Measurements from ENCODE around the gene CCDC88C.
A peak's percentile ranks its signal among the peaks of the same experiment; 100 is the strongest.

CCDC88C gene

GRCh38 chr14:91387169-91387835 is 30.3 kb downstream of the CCDC88C start:
- in situ Hi-C loops (cut with HindIII; ENCODE audit: low pct_ligation_motif_present, low pct_unique_long_range_greater_than_20kb, low sequenced_read_pairs) = no loop called here
- peak; percentile 11 for DNase-seq

GRCh38 chr14:91385697-91386096 is 31.9 kb downstream of the CCDC88C start:
- DNase-seq = no peak
- in situ Hi-C loops (cut with HindIII; ENCODE audit: low pct_ligation_motif_present, low pct_unique_long_range_greater_than_20kb, low sequenced_read_pairs) = no loop called here

GRCh38 chr14:91385224-91385623 is 32.4 kb downstream of the CCDC88C start:
- DNase-seq = no peak
- in situ Hi-C loops (cut with HindIII; ENCODE audit: low pct_ligation_motif_present, low pct_unique_long_range_greater_than_20kb, low sequenced_read_pairs) = no loop called here

- DNase-seq = no peak
- in situ Hi-C loops (cut with HindIII; ENCODE audit: low pct_ligation_motif_present, low pct_unique_long_range_greater_than_20kb, low sequenced_read_pairs) = no loop called here
Observed at GRCh38 chr14:91383439-91383838, 34.2 kb downstream of the CCDC88C start.

- in situ Hi-C loops (cut with HindIII; ENCODE audit: low pct_ligation_motif_present, low pct_unique_long_range_greater_than_20kb, low sequenced_read_pairs) = no loop called here
- no peak for DNase-seq
Observed at GRCh38 chr14:91381801-91382670, 35.6 kb downstream of the CCDC88C start.

- no peak for DNase-seq
- in situ Hi-C loops (cut with HindIII; ENCODE audit: low pct_ligation_motif_present, low pct_unique_long_range_greater_than_20kb, low sequenced_read_pairs) = no loop called here
Observed at GRCh38 chr14:91380610-91381371, 36.8 kb downstream of the CCDC88C start.

GRCh38 chr14:91380123-91380522 is 37.5 kb downstream of the CCDC88C start:
- in situ Hi-C loops (cut with HindIII; ENCODE audit: low pct_ligation_motif_present, low pct_unique_long_range_greater_than_20kb, low sequenced_read_pairs) = no loop called here
- DNase-seq = no peak

- in situ Hi-C loops (cut with HindIII; ENCODE audit: low pct_ligation_motif_present, low pct_unique_long_range_greater_than_20kb, low sequenced_read_pairs) = no loop called here
- no peak for DNase-seq
Observed at GRCh38 chr14:91379579-91379932, 38.1 kb downstream of the CCDC88C start.

GRCh38 chr14:91378930-91379578 is 38.6 kb downstream of the CCDC88C start:
- DNase-seq = no peak
- in situ Hi-C loops (cut with HindIII; ENCODE audit: low pct_ligation_motif_present, low pct_unique_long_range_greater_than_20kb, low sequenced_read_pairs) = no loop called here

GRCh38 chr14:91377700-91378652 is 39.6 kb downstream of the CCDC88C start:
- DNase-seq = no peak
- in situ Hi-C loops (cut with HindIII; ENCODE audit: low pct_ligation_motif_present, low pct_unique_long_range_greater_than_20kb, low sequenced_read_pairs) = no loop called here

GRCh38 chr14:91376547-91377477 is 40.8 kb downstream of the CCDC88C start:
- in situ Hi-C loops (cut with HindIII; ENCODE audit: low pct_ligation_motif_present, low pct_unique_long_range_greater_than_20kb, low sequenced_read_pairs) = no loop called here
- DNase-seq = no peak

GRCh38 chr14:91375720-91376452 is 41.7 kb downstream of the CCDC88C start:
- DNase-seq = no peak

GRCh38 chr14:91374879-91375702 is 42.5 kb downstream of the CCDC88C start:
- DNase-seq = no peak
- in situ Hi-C loops (cut with HindIII; ENCODE audit: low pct_ligation_motif_present, low pct_unique_long_range_greater_than_20kb, low sequenced_read_pairs) = no loop called here

More at GRCh38 chr14:91375720-91376452, 41.7 kb downstream of the CCDC88C start:
- in situ Hi-C loops (cut with HindIII; ENCODE audit: low pct_ligation_motif_present, low pct_unique_long_range_greater_than_20kb, low sequenced_read_pairs) = no loop called here

- in situ Hi-C loops (cut with HindIII; ENCODE audit: low pct_ligation_motif_present, low pct_unique_long_range_greater_than_20kb, low sequenced_read_pairs) = no loop called here
- no peak for DNase-seq
Observed at GRCh38 chr14:91374287-91374878, 43.2 kb downstream of the CCDC88C start.

GRCh38 chr14:91373591-91374254 is 43.9 kb downstream of the CCDC88C start:
- in situ Hi-C loops (cut with HindIII; ENCODE audit: low pct_ligation_motif_present, low pct_unique_long_range_greater_than_20kb, low sequenced_read_pairs) = no loop called here
- no peak for DNase-seq

All from ACHN (cell line).